Stimulated activated naive CD4-positive, alpha-beta T cell (primary cell): ENCODE measurements around the gene PDXK.

Experiments
- DNase-seq, 6 experiments: peaks; one replicate each; lab custom pipeline; 2025; lab: John Stamatoyannopoulos, UW

Gene PDXK

DNA sequence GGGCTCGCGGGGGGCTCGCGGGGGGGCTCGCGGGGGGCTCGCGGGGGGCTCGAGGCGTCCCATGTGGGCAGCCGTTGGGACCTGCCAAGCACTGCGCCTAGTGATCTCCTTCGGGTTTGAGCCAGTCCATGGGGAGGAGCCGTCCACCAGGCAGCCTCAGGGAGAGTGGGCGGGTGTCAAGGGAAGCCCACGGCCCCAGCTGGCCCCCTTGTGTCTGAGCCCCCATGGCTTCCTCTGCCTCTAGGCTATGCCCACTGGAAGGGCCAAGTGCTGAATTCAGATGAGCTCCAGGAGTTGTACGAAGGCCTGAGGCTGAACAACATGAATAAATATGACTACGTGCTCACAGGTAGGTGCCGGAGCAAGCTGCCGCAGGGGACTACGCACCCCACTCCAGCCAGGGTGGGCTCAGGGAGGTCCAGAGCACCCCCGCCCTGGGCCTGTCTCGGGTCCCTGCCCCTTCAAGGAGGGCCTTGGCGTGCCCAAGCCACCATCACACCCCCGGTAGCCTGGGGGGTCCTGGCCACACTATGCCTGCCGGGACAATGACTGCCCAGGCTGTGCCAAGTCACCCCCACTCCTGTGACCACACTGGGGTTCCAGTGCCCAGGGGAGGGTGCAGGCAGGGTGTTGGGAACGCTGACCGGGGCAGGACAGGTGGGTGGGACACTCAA is 22.6 kb downstream of the PDXK start:
- DNase-seq = no peak

DNA sequence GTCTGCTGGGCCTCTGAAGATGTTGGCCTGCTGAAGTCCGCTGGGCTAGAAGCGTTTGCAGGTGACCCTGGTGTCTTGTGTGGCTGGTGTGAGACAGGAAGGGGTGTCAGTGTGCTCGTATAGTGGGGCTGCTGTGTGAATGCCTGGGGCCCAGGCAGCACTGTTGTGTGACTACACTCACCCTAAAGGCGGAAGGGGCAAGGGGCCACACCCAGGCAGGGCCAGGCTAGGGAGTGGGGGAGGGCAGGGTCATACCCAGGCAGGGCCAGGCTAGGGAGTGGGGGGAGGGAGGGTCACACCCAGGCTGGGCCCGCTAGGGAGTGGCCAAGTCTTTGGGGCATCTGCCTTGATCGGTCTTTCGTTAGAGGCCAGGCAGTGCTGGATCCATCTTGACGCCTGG is 25.0 kb downstream of the PDXK start:
- no peak for DNase-seq

- DNase-seq = no peak
Measured at GRCh38 chr21:43744725-43745124, 25.8 kb downstream of the PDXK start.

- DNase-seq = no peak
Measured at GRCh38 chr21:43745772-43746517, 27.0 kb downstream of the PDXK start.

DNA sequence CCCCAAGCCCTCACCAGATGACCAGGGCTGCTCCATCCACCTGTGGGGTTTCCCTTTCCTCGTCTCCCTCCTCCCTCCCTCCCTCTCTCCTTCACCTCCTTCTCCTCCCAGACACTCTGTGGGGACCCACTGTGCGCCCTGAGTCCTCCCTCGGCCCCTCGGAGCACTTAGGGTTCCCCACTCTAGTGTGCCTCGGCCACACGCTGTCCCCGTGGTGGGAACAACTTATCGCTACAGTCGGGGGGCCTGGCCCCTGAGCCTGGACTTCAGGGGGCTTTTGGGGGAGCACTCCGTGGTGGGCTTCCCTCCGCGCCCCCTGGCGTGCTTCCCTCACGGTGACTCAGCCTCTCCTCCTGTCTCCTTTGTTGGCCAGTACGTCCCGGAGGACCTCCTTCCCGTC is 29.7 kb downstream of the PDXK start:
- DNase-seq = no peak

DNA sequence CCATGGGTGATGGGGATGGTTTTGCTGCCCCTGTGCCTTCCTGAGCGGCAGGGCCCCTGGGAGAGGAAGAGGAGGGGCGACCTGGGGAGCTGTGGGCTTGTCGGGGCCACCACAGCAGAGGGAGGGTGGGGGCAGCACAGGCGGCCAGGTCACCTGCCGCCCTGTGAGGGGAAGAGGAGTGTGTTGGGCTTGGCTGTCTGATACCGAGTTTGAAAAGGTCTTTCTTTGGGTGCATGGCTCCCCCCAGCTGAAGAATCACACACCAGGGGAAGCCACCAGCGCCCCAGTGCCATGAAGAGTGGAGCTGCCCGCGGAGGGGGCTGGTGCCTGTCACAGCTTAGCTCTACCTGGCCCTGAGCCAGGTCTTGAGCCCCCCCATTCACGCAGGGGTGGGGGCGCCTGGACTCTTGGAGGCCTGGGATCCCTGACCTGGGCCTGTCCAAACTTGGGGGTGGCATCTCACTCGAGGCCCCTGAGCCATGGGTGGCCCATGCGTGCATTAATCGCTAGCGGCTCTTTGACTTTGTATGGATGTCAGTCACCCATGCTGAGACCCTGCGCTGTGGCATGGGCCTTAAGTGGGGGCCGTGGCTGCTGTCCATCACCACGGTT is 30.8 kb downstream of the PDXK start:
- DNase-seq = no peak

DNA sequence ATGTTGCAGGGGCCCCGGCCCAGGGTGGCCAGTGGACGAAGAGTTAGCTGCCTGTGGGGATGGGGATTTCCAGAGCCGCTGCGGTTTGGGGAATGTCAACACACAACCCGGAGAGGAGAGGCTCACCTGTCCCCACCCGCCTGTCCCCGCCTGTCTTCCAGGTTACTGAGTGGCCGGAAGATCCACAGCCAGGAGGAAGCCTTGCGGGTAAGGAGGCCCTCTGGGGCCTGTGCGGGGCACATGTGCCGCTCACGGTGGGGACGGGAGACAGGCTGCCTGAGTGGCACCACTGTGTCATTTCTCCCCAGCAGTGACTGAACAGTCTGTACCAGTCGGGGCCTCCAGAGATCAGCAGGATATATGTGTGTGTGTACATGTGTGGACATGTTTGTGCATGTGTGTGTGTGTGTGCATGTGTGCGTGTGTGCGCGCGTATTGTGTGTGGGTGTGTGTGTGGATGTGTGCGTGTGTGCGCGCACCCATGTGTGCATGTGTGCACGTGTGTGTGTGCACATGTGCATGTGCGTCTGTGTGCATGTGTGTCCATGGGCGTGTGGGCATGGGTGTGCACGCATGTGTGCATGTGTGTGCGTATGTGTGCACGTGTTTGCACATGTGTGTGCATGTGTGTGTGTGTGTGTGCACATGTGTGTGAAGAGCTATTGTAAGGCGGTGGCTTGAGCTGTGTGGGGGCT is 31.6 kb downstream of the PDXK start:
- no peak for DNase-seq

DNA sequence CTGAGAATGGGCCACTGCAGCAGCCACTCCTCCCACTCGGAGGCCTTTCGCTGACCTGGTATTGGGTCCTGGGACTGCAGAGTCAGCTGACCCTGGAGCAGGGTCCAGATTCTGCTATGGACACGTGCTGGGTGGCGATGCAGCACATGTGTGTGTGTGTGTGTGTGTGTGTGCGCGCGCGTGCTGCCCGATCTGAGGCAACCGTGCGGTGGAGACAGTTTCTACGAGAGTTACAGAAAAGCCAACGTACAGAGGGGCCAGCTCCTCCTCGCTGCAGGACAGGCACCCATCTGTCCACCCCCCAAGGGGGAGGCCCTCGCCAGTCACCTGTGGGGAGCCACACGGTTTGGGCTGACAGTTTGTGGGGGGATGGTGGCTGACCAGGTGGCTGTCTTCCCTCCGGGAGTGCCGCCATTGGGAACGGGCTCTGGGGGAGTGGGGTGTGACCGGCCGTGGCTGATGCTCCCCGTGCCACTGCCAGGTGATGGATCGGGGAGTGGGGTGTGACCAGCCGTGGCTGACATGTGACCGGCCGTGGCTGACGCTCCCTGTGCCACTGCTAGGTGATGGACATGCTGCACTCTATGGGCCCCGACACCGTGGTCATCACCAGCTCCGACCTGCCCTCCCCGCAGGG is 33.1 kb downstream of the PDXK start:
- no peak for DNase-seq

GRCh38 chr21:43752758-43753438 is 34.0 kb downstream of the PDXK start:
- no peak for DNase-seq

- DNase-seq = no peak
Measured at GRCh38 chr21:43753439-43753799, 34.5 kb downstream of the PDXK start.

DNA sequence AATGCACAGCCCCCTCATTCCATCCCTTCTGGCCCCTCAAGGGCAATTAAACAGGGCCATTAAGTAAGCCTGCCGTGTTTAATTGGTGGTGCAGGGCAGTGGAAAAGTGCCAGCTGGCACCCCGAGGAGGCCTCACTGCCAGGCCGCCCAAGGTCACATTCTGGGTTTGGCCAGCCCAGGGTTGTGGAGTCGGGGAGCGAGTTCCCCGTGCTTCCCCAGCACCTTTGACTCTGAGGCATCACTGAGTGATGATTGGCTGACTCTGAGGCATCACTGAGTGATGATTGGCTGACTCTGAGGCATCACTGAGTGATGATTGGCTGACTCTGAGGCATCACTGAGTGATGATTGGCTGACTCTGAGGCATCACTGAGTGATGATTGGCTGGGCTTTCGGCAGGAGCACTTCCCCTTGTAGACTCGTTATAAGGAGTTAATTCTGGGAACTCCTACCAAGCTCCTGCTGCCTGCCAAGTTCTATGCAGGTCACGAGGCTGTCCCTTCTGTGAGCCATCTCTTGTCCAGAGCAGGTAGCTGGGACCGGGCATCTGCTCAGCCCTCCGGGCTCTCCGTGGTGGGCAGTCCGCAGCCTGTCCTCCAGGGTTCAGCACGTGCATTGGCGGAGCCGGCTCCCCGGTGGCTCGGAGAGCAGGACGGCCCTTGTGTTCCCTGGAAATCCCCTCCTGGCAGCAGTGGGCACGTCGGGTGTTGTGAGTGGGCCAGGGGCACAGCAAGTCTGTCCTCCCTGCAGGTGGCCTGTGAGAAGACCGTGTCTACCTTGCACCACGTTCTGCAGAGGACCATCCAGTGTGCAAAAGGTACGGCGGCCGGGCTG is 36.2 kb downstream of the PDXK start:
- no peak for DNase-seq

DNA sequence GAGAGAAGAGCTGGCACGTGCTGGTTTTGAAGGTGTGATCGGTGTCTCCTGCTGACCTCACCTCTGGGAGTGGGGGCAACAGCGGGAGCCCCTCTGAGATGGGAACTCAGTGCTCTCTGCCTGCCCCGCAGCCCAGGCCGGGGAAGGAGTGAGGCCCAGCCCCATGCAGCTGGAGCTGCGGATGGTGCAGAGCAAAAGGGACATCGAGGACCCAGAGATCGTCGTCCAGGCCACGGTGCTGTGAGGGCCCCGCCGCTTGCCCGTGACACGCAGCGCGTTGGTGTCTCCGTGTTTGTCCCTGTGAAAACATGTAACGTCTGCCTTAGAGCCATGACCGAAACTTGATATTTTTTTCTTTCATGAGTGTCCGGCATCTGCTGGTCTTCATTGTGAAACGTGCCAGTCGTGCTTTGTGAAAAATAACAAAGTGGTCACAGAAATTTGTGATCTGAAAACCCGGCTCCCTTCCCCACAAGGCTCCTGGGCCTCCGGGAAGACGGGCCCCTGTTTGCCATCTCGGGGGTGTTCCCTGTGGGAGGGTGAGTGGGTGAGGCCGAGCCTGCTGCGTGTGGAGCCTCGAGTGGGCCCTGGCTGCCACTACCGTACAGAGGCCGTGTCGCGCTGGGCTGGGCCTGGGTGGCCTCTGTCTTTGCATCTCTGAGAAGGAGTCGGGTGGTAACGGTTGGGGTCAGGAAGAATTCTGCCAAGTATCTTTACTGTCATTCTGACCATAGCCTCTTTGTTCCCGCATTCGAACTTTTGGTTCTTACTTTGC is 37.1 kb downstream of the PDXK start:
- no peak for DNase-seq

DNA sequence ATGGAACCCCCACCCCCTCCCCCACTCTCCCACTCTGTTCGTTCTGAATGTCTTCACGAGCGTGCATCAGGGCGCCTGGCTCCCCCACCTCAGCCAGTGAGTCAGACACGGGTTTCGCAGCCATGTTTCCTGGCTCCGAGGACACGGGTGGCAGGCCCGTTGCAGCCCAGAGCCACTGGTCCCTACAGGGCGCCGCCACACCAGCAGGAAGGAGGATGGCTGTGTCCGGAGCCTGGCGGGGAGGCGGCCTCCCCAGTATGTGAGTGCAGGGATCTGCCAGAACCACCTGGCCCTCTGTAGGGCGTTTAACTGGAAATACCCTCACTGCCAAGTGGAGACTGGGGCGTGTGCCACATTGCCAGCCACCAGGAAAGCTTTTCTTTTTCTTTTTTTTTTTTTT is 38.7 kb downstream of the PDXK start:
- DNase-seq = no peak

DNA sequence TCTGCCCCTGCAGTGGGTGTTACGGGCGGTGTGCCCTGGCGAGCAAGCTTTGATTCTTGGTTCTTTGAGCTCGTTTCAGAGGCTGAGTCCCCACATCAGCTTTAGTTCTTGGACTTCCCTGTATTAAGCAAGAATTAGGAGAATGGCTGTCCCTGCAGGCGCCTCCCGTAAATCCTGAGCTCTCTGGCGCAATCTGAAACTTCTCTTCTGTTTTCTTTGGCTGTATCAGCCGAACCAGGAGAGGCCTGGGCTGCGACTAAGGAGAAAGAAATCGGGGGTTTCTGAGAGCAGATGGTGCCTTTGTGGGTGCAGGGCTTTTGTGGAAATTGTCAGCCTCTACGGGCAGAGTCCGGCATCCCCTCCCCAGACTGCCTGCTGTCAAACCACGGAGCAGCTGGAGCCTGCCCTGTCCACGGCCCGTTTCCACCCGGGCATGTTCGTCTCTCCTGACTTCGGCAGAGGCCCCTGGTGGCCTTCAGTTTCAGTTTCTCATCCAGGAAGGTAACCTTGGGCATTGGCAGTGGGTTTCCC is 39.2 kb downstream of the PDXK start:
- DNase-seq = no peak

- no peak for DNase-seq
Measured at GRCh38 chr21:43758811-43759210, 39.9 kb downstream of the PDXK start.

- no peak for DNase-seq
Measured at GRCh38 chr21:43759651-43760050, 40.7 kb downstream of the PDXK start.

DNA sequence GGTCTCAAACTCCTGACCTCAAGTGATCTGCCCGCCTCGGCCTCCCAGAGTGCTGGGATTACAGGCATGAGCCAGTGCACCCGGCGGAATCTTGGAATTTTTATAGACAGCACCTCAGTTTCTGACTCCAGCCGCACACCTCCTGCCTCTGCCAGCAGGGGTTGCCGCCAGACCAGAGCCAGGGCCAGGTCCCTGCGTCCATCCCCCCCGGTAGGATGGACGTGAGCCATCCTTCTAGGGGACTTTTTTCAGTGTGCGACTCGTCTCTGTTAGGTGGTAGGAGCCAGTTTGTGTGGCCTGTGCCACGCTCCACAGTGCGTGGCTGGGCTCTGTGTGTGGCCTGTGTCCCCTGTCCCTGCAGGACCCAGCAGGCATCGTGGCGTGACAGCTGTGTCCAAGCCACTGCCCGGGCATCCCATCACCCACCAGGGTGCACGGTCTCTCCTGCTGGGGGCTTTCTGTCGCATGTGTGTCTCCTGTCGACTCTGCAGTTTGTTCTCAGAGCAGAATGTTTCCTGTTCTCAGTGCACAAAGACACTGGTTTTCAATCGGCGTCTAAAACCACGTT is 41.5 kb downstream of the PDXK start:
- DNase-seq = no peak

DNA sequence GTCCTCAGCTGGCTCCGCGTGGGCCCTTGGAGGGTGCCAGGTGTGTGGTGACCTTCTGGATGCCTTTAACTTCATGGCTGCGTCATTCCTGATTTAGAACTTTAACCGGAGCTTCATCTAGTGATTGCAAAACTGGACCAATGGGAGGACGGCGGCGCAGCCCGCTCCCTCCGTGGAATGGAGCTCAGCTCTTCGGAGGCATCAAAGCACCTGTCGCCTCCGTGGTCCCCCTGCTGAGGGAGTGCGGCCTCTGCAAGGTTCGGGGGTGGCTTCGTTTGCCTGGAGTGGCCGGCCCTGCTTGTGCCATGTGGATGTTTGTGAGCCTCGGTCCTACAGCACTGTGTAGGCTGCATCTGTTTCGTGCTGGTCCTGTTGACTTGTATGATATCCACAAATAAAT is 43.0 kb downstream of the PDXK start:
- no peak for DNase-seq

DNA sequence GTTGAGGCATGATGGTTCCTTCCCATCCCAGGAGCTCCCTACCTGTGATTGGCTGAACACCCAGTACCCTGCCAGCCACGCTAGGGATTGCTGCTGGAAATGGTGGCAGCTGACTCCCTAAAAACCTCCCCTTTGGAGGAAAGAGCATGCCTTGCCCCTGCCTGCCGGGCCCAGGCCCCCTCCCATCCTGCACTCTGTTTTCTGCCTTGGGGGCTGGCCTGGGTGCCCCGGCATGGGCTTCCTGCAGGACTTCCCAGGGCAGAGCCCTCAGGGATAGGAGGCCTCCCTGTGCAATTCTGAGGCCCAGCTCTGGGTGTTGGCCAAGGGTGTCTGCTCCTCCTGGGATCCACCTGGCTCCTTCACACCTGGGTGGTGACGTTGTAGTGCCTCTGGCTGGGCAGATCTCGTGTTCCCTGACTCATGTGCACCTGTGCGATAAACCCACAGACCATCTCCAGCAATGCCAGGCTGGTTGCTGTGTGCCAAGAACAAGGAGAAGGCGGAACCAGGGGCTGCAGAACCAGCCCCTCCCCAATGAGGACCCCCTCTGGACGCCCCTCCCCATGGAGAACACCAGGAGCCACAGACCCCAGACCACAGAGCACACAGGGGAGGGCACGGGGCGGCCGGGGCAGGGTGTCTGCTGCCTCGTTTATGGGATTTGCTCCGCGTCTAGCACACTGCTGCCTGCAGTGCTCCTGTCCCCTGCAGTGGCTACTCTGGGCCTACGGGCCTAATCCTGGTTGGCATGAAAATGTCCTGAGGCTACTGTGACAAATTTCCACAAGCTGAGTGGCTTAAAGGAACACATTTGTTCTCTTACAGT is 43.6 kb downstream of the PDXK start:
- no peak for DNase-seq
